Measurements from ENCODE around the gene MTMR11. TPM values are rescaled to one million over a fixed set of nuclear protein-coding genes. Genes with fewer than 3 reads are reported as not detected.

Gene MTMR11
- total and polyA plus RNA-seq, 2 of the 13 experiments (the other 11 are each of a cell fraction or from before 2014, with no cell fraction given) = 0.49 to 2.8 TPM

- TF ChIP-seq ZNF768 (CRISPR knock-in tag; IDR thresholded peaks at IDR 0.05) = peak; percentile 68; the same call in 1 of the 2 replicates
- 0 out of 2 replicates have a peak, but pooled peaks have one; percentile 4 for TF ChIP-seq ZNF430 (CRISPR knock-in tag; IDR thresholded peaks at IDR 0.05)
- TF ChIP-seq PRDM10 (CRISPR knock-in tag; IDR thresholded peaks at IDR 0.05; ENCODE audit: low read depth) = peak; percentile 14; the same call in 1 of the 2 replicates
- no peak for TF ChIP-seq ZNF20 (CRISPR knock-in tag; IDR thresholded peaks at IDR 0.05)
- 0 out of 2 replicates have a peak, but pooled peaks have one; percentile 10 for TF ChIP-seq ZNF232 (CRISPR knock-in tag; IDR thresholded peaks at IDR 0.05; ENCODE audit: borderline replicate concordance)
- peak; percentile 71; the same call in 1 of the 2 replicates for TF ChIP-seq ZSCAN25 (CRISPR knock-in tag; IDR thresholded peaks at IDR 0.05)
- TF ChIP-seq RELA (CRISPR knock-in tag; IDR thresholded peaks at IDR 0.05) = no peak
- TF ChIP-seq, protein P1, sequence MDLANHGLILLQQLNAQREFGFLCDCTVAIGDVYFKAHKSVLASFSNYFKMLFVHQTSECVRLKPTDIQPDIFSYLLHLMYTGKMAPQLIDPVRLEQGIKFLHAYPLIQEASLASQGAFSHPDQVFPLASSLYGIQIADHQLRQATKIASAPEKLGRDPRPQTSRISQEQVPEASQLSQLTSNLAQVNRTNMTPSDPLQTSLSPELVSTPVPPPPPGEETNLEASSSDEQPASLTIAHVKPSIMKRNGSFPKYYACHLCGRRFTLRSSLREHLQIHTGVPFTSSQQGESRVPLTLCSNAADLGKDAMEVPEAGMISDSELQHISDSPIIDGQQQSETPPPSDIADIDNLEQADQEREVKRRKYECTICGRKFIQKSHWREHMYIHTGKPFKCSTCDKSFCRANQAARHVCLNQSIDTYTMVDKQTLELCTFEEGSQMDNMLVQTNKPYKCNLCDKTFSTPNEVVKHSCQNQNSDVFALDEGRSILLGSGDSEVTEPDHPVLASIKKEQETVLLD (CRISPR knock-in tag; IDR thresholded peaks at IDR 0.05; ENCODE audit: low read depth) = peak; percentile 44; the same call in 1 of the 2 replicates
- peak; percentile 33; the same call in 1 of the 2 replicates for TF ChIP-seq ZNF264 (CRISPR knock-in tag; IDR thresholded peaks at IDR 0.05)
- TF ChIP-seq ZXDC (CRISPR knock-in tag; IDR thresholded peaks at IDR 0.05) = no peak
- TF ChIP-seq DR1 (CRISPR knock-in tag; IDR thresholded peaks at IDR 0.05) = peak; percentile 63
- no peak for TF ChIP-seq NONO (IDR thresholded peaks at IDR 0.05)
- TF ChIP-seq NONO (CRISPR knock-in tag; conservative IDR thresholded peaks at IDR 0.05) = peak; percentile 48; the same call in 1 of the 2 replicates
- TF ChIP-seq ARNT (IDR thresholded peaks at IDR 0.05) = no peak
- peak; percentile 41; the same call in 1 of the 2 replicates for TF ChIP-seq YEATS4 (CRISPR knock-in tag; IDR thresholded peaks at IDR 0.05; ENCODE audit: borderline replicate concordance)
- TF ChIP-seq, protein P2, sequence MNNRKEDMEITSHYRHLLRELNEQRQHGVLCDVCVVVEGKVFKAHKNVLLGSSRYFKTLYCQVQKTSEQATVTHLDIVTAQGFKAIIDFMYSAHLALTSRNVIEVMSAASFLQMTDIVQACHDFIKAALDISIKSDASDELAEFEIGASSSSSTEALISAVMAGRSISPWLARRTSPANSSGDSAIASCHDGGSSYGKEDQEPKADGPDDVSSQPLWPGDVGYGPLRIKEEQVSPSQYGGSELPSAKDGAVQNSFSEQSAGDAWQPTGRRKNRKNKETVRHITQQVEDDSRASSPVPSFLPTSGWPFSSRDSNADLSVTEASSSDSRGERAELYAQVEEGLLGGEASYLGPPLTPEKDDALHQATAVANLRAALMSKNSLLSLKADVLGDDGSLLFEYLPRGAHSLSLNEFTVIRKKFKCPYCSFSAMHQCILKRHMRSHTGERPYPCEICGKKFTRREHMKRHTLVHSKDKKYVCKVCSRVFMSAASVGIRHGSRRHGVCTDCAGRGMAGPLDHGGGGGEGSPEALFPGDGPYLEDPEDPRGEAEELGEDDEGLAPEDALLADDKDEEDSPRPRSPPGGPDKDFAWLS (CRISPR knock-in tag; IDR thresholded peaks at IDR 0.05; ENCODE audit: borderline replicate concordance) = no peak
- TF ChIP-seq ZNF501 (CRISPR knock-in tag; IDR thresholded peaks at IDR 0.05) = no peak
- TF ChIP-seq ZNF205 (CRISPR knock-in tag; IDR thresholded peaks at IDR 0.05) = no peak
- 0 out of 2 replicates have a peak, but pooled peaks have one; percentile 35 for TF ChIP-seq ZNF558 (CRISPR knock-in tag; IDR thresholded peaks at IDR 0.05; ENCODE audit: borderline replicate concordance)
Observed at GRCh38 chr1:149887456-149888246, 49.0 kb downstream of the MTMR11 start (continued).
